K562 (cell line): Measurements from ENCODE around the gene AKT2. TPM values are rescaled to one million over a fixed set of nuclear protein-coding genes. Genes with fewer than 3 reads are reported as not detected.

Experiments
- SMARCA5 ChIP-seq: fragments of 450-650 bp; IDR thresholded peaks from 2 replicates; pipeline ENCODE4 v1.6.1; 2016
- polyA plus RNA-seq, 8 experiments: library from polyadenylated mRNA; depleted of rRNA in 4 of 8; stranded (reverse) in 5 of 8; unstranded in 3 of 8; fragments of >200 nt; fragmentation: Nextera tagmentation in 2 of 8; fragmentation: Illumina TruSeq in 1 of 8; extraction: Ambion mirVana in 2 of 8; extraction: Trizol in 1 of 8; gene quantifications; 2 replicates each; pipeline versions ENCODE4 v1.2.1 to v1.2.3, GENCODE V29; 2011 to 2014; ENCODE audit warnings: inconsistent platforms in 1 of 8, missing spikeins in 1 of 8
- total RNA-seq, 7 experiments: library from RNA; depleted of rRNA in 6 of 7; stranded (reverse); fragments of >200 nt in 6 of 7; fragmentation: Illumina TruSeq in 2 of 7; extraction: Trizol in 2 of 7; gene quantifications; 2 replicates each; pipeline versions ENCODE4 v1.2.1 to v1.2.3, GENCODE V29; 2011 to 2021; ENCODE audit warnings: low replicate concordance in 1 of 7
- TF ChIP-seq, protein P1 (sequence below): sonication (generic); formaldehyde crosslinking; IDR thresholded peaks from 2 replicates; pipeline ENCODE4 v1.8.0; 2023; ENCODE audit warnings: missing genetic modification reagents, mild to moderate bottlenecking, borderline replicate concordance
- TF ChIP-seq, protein P2 (sequence below): sonication (generic); formaldehyde crosslinking; IDR thresholded peaks from 2 replicates; pipeline ENCODE4 v1.8.0; 2022; ENCODE audit warnings: mild to moderate bottlenecking, missing genetic modification reagents
- TF ChIP-seq, protein P3 (sequence below), 2 experiments: fragments of 450-650 bp; formaldehyde crosslinking in 1 of 2; IDR thresholded peaks; 2 replicates each; pipeline versions ENCODE4 v1.4.0 to v1.6.1; 2014 to 2020; ENCODE audit warnings: mild to moderate bottlenecking in 2 of 2, borderline replicate concordance in 1 of 2, low read depth in 1 of 2

The AKT2 gene
- total and polyA plus RNA-seq, 9 of the 15 experiments (the other 6 are each of a cell fraction or from before 2014, with no cell fraction given): 1.1 to 132 (median 67.7) TPM

DNA sequence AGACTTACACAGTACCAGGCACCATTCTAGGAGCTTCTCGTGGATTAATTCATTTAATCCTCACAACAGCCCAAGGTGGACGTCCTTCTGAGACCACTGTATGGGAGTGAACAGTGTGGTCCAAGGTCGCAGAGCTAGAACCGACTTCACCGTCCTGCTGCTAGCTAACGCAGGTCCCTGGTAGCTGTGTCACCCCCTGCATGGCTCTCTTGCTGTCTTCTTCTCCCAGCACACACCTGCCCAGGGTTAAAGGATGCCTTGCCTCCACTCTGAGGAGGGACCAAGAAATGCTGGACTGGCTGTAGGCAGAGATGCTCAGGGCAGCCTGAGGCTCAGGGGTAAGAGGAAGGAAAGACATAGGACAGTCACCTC is 3.0 kb downstream of the AKT2 start (continued):
- TF ChIP-seq, protein P1, sequence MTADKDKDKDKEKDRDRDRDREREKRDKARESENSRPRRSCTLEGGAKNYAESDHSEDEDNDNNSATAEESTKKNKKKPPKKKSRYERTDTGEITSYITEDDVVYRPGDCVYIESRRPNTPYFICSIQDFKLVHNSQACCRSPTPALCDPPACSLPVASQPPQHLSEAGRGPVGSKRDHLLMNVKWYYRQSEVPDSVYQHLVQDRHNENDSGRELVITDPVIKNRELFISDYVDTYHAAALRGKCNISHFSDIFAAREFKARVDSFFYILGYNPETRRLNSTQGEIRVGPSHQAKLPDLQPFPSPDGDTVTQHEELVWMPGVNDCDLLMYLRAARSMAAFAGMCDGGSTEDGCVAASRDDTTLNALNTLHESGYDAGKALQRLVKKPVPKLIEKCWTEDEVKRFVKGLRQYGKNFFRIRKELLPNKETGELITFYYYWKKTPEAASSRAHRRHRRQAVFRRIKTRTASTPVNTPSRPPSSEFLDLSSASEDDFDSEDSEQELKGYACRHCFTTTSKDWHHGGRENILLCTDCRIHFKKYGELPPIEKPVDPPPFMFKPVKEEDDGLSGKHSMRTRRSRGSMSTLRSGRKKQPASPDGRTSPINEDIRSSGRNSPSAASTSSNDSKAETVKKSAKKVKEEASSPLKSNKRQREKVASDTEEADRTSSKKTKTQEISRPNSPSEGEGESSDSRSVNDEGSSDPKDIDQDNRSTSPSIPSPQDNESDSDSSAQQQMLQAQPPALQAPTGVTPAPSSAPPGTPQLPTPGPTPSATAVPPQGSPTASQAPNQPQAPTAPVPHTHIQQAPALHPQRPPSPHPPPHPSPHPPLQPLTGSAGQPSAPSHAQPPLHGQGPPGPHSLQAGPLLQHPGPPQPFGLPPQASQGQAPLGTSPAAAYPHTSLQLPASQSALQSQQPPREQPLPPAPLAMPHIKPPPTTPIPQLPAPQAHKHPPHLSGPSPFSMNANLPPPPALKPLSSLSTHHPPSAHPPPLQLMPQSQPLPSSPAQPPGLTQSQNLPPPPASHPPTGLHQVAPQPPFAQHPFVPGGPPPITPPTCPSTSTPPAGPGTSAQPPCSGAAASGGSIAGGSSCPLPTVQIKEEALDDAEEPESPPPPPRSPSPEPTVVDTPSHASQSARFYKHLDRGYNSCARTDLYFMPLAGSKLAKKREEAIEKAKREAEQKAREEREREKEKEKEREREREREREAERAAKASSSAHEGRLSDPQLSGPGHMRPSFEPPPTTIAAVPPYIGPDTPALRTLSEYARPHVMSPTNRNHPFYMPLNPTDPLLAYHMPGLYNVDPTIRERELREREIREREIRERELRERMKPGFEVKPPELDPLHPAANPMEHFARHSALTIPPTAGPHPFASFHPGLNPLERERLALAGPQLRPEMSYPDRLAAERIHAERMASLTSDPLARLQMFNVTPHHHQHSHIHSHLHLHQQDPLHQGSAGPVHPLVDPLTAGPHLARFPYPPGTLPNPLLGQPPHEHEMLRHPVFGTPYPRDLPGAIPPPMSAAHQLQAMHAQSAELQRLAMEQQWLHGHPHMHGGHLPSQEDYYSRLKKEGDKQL (CRISPR knock-in tag): no peak
- TF ChIP-seq, protein P2, sequence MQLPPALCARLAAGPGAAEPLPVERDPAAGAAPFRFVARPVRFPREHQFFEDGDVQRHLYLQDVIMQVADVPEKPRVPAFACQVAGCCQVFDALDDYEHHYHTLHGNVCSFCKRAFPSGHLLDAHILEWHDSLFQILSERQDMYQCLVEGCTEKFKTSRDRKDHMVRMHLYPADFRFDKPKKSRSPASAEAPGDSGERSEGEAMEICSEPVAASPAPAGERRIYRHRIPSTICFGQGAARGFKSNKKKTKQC (CRISPR knock-in tag): no peak
- TF ChIP-seq, protein P3, sequence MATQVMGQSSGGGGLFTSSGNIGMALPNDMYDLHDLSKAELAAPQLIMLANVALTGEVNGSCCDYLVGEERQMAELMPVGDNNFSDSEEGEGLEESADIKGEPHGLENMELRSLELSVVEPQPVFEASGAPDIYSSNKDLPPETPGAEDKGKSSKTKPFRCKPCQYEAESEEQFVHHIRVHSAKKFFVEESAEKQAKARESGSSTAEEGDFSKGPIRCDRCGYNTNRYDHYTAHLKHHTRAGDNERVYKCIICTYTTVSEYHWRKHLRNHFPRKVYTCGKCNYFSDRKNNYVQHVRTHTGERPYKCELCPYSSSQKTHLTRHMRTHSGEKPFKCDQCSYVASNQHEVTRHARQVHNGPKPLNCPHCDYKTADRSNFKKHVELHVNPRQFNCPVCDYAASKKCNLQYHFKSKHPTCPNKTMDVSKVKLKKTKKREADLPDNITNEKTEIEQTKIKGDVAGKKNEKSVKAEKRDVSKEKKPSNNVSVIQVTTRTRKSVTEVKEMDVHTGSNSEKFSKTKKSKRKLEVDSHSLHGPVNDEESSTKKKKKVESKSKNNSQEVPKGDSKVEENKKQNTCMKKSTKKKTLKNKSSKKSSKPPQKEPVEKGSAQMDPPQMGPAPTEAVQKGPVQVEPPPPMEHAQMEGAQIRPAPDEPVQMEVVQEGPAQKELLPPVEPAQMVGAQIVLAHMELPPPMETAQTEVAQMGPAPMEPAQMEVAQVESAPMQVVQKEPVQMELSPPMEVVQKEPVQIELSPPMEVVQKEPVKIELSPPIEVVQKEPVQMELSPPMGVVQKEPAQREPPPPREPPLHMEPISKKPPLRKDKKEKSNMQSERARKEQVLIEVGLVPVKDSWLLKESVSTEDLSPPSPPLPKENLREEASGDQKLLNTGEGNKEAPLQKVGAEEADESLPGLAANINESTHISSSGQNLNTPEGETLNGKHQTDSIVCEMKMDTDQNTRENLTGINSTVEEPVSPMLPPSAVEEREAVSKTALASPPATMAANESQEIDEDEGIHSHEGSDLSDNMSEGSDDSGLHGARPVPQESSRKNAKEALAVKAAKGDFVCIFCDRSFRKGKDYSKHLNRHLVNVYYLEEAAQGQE (IDR thresholded peaks at IDR 0.05; ENCODE audit: borderline replicate concordance): no peak
- TF ChIP-seq, protein P3 (CRISPR knock-in tag; IDR thresholded peaks at IDR 0.05; ENCODE audit: low read depth): no peak
- TF ChIP-seq SMARCA5: no peak
